ENCODE results near the gene LY9.

DNA sequence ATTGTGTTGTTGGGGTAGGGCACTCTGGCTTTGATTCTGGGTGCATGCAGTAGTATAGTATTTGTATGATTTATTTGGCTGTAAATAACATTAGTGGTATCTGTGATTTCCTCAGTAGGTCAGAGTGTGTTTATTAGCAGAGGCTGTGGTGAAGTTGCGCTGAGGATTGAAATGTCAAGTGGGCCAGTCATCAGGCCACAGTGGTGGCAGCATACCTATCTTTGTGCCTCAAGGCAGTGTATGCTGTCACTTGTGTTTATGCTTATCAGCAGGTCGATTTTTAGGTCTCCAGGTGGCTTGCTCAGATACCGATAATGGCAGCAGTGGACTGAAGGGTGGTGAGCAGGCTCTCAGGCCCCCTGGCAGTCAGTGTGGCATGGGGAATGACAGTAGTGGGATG lies 11.3 kb downstream of the LY9 start:
- TF ChIP-seq CTCF (IDR thresholded peaks at IDR 0.05) (no peak), ZFX (IDR thresholded peaks at IDR 0.05; ENCODE audit: borderline replicate concordance) (no peak)
